Spleen (tissue), 11 donors: ENCODE data around the gene ENPP4. TPM values are rescaled to one million over a fixed set of nuclear protein-coding genes. Genes with fewer than 3 reads are reported as not detected.
"Not testable (repeated sequence)": the region's sequence is repeated elsewhere in the genome, so short reads cannot be mapped to it uniquely, and the experiment has no call there.

ENCODE experiments used
- DNase-seq: peaks from one replicate; pipeline ENCODE4 v3.0.0-alpha.2; 2020
- H3K27ac ChIP-seq, 8 donors: fragments of 200-600 bp; sonication (generic) in 7 of 8; 1 replicate in 4 of 8; 2 replicates in 4 of 8; pipeline versions ENCODE4 v1.5.0 to v1.8.0; 2016 to 2021; ENCODE audit warnings: inconsistent platforms in 4 of 8, mild to moderate bottlenecking in 4 of 8, moderate library complexity in 1 of 8
- H3K27me3 ChIP-seq, 7 donors: fragments of 200-600 bp; sonication (generic) in 6 of 7; replicated peaks in 1 of 7; 1 replicate in 4 of 7; 2 replicates in 3 of 7; pipeline versions ENCODE4 v1.5.0 to v1.8.0; 2016 to 2021; ENCODE audit warnings: inconsistent platforms in 3 of 7, mild to moderate bottlenecking in 1 of 7
- H3K36me3 ChIP-seq, 6 donors: fragments of 200-600 bp; sonication (generic) in 5 of 6; 1 replicate in 4 of 6; 2 replicates in 2 of 6; pipeline versions ENCODE4 v1.5.0 to v1.8.0; 2016 to 2021; ENCODE audit warnings: inconsistent platforms in 2 of 6
- H3K4me1 ChIP-seq, 6 donors: fragments of 200-600 bp; sonication (generic) in 5 of 6; 1 replicate in 3 of 6; 2 replicates in 3 of 6; pipeline versions ENCODE4 v1.5.0 to v1.8.0; 2016 to 2021; ENCODE audit warnings: inconsistent platforms in 3 of 6
- H3K4me3 ChIP-seq, 8 donors: fragments of 200-600 bp; sonication (generic) in 7 of 8; 1 replicate in 4 of 8; 2 replicates in 4 of 8; pipeline versions ENCODE4 v1.5.0 to v1.8.0; 2016 to 2021; ENCODE audit warnings: inconsistent platforms in 4 of 8, mild to moderate bottlenecking in 4 of 8, moderate library complexity in 2 of 8
- H3K9me3 ChIP-seq, 8 donors: fragments of 200-600 bp; sonication (generic) in 7 of 8; 1 replicate in 4 of 8; 2 replicates in 4 of 8; pipeline versions ENCODE4 v1.5.0 to v1.8.0; 2016 to 2021; ENCODE audit warnings: inconsistent platforms in 4 of 8
- CTCF ChIP-seq, 11 experiments: fragments of 200-600 bp in 7 of 11; fragments of 450-650 bp in 4 of 11; sonication (generic) in 4 of 11; IDR thresholded peaks in 8 of 11; conservative IDR thresholded peaks in 3 of 11; 1 replicate in 7 of 11; 2 replicates in 4 of 11; pipeline versions ENCODE4 v1.4.0 to v1.8.0; 2016 to 2021; ENCODE audit warnings: antibody characterized with exemption in 11 of 11, inconsistent platforms in 4 of 11, mild to moderate bottlenecking in 1 of 11
- POLR2A ChIP-seq, 3 donors: fragments of 450-650 bp; IDR thresholded peaks; one replicate each; pipeline ENCODE4 v1.5.1; 2017; ENCODE audit warnings: antibody characterized with exemption in 3 of 3, mild to moderate bottlenecking in 1 of 3
- POLR2AphosphoS5 ChIP-seq, 3 donors: sonication (generic); formaldehyde crosslinking; IDR thresholded peaks; one replicate each; pipeline ENCODE4 v1.5.1; 2017; ENCODE audit warnings: antibody characterized with exemption in 3 of 3
- WGBS, 5 donors: extraction: QIAGEN DNeasy Blood & Tissue Kit in 3 of 5; methylation state at CpG; one replicate each; pipeline versions ENCODE4 v1.1.5 to v1.1.7; 2013 to 2018; 5-methylcytosine and 5-hydroxymethylcytosine counted together
- intact Hi-C: fragments of 100-400 bp; cut with DNase I; formaldehyde crosslinking; loops from one replicate; pipeline ENCODE4 v1.15.0; 2023; ENCODE audit warnings: low total_unique reads
- polyA plus RNA-seq, 3 donors: library from polyadenylated mRNA; stranded (reverse); fragments of 200-250 nt; gene quantifications; one replicate each; pipeline ENCODE4 v1.2.1, GENCODE V29; 2013
- total RNA-seq, 7 donors: library from RNA; depleted of rRNA in 3 of 7; stranded (reverse); fragments of >200 nt in 3 of 7; fragmentation: NEBNext Ultra II Directional in 4 of 7; extraction: Animal tissue kit (Norgen Biotek cat#: 25700) in 4 of 7; gene quantifications; one replicate each; pipeline versions ENCODE4 v1.1.0 to v1.2.1, GENCODE V29; 2016 to 2021
- donor health status: healthy with polysubstance abuse.
- donor health status: DM: no; HTN: no; CAD: no; lungs with moderate emphysema.
- donor health status: DM: no; HTN: no; CAD: no.
- donor health status: Bipolar disorder and iron deficiency.
- donor health status: healthy.
- donor health status: DM: no; HTN: no; CAD: no.
- donor health status: DM: yes; HTN: yes; CAD: no.

ENPP4 gene
- total and polyA plus RNA-seq, 10 donors, result 4.4 to 29.0 (median 19.6) TPM

- Histone ChIP-seq H3K36me3 (peaks cover 0 to 11% (median 2%) of the 10 kb centered on the region in 6 donors), H3K9me3 (no peaks in the 10 kb centered on the region), H3K27me3 (no peaks in the 10 kb centered on the region), H3K4me1 (peaks cover 2 to 52% (median 21%) of the 10 kb centered on the region in 6 donors), H3K27ac (no peak overlapping the region), H3K4me3 (no peak overlapping the region)
- no peak for DNase-seq
- intact Hi-C loops, result no loop called here
- TF ChIP-seq POLR2A (IDR thresholded peaks at IDR 0.05) (no peak), CTCF (IDR thresholded peaks at IDR 0.05 in 8 of 11, conservative IDR thresholded peaks at IDR 0.05 in 3 of 11) (no peak), POLR2AphosphoS5 (IDR thresholded peaks at IDR 0.05) (no peak)
- WGBS, 5 donors, result 82 to 97% (median 92%) methylated on average over 2 of the region's 2 CpGs
Observed at GRCh38 chr6:46136831-46137230, 7.0 kb downstream of the ENPP4 start.

- Histone ChIP-seq H3K27ac (no peak overlapping the region), H3K4me3 (no peak overlapping the region), H3K9me3 (no peaks in the 10 kb centered on the region), H3K4me1 (peaks cover 2 to 52% (median 21%) of the 10 kb centered on the region in 6 donors), H3K27me3 (no peaks in the 10 kb centered on the region), H3K36me3 (peaks cover 0 to 13% (median 2%) of the 10 kb centered on the region in 6 donors)
- no peak for DNase-seq
- intact Hi-C loops, result no loop called here
- TF ChIP-seq POLR2AphosphoS5 (IDR thresholded peaks at IDR 0.05) (no peak), POLR2A (IDR thresholded peaks at IDR 0.05) (no peak), CTCF (IDR thresholded peaks at IDR 0.05 in 8 of 11, conservative IDR thresholded peaks at IDR 0.05 in 3 of 11) (no peak)
- WGBS, 5 donors, result 86 to 91% (median 88%) methylated on average over 2 of the region's 2 CpGs
Observed at GRCh38 chr6:46137387-46137786, 7.6 kb downstream of the ENPP4 start.

GRCh38 chr6:46138281-46138680 lies 8.5 kb downstream of the ENPP4 start:
- intact Hi-C loops, result no loop called here
- H3K27me3 ChIP-seq, result no peaks in the 10 kb centered on the region
- H3K9me3 ChIP-seq, result no peaks in the 10 kb centered on the region
- H3K36me3 ChIP-seq, result peaks cover 0 to 22% (median 4%) of the 10 kb centered on the region in 6 donors
- DNase-seq, result no peak
- no peak overlapping the region for H3K4me3 ChIP-seq
- peaks cover 2 to 50% (median 20%) of the 10 kb centered on the region in 6 donors for H3K4me1 ChIP-seq
- 85 to 95% (median 91%) methylated on average over 1 of the region's 1 CpG for WGBS, 5 donors
- no peak overlapping the region for H3K27ac ChIP-seq
- TF ChIP-seq POLR2AphosphoS5 (IDR thresholded peaks at IDR 0.05), result no peak
- TF ChIP-seq POLR2A (IDR thresholded peaks at IDR 0.05), result no peak
- TF ChIP-seq CTCF (IDR thresholded peaks at IDR 0.05 in 8 of 11, conservative IDR thresholded peaks at IDR 0.05 in 3 of 11), result no peak

GRCh38 chr6:46144270-46144669 lies 14.5 kb downstream of the ENPP4 start:
- TF ChIP-seq CTCF (IDR thresholded peaks at IDR 0.05 in 8 of 11, conservative IDR thresholded peaks at IDR 0.05 in 3 of 11) (no peak), POLR2A (IDR thresholded peaks at IDR 0.05) (no peak), POLR2AphosphoS5 (IDR thresholded peaks at IDR 0.05) (no peak)
- 82 to 93% (median 91%) methylated on average over 1 of the region's 1 CpG for WGBS, 5 donors
- DNase-seq, result no peak
- H3K4me3 ChIP-seq, result no peak overlapping the region
- H3K27me3 ChIP-seq, result no peaks in the 10 kb centered on the region
- H3K36me3 ChIP-seq, result peaks cover 0 to 43% (median 5%) of the 10 kb centered on the region in 6 donors
- intact Hi-C loops, result no loop called here
- H3K4me1 ChIP-seq, result no peaks in the 10 kb centered on the region
- no peak overlapping the region for H3K27ac ChIP-seq
- no peaks in the 10 kb centered on the region for H3K9me3 ChIP-seq

- H3K27ac ChIP-seq, H3K9me3 ChIP-seq, intact Hi-C loops, H3K4me3 ChIP-seq, H3K27me3 ChIP-seq, H3K4me1 ChIP-seq, DNase-seq: not testable (repeated sequence)
- peaks cover 0 to 13% (median 0%) of the 10 kb centered on the region in 6 donors for H3K36me3 ChIP-seq
- WGBS, 5 donors, result 89 to 93% (median 91%) methylated on average over 3 of the region's 3 CpGs
Observed at GRCh38 chr6:46149066-46149465, 19.3 kb downstream of the ENPP4 start.
